Measurements from ENCODE around the gene SRP14.

DNA sequence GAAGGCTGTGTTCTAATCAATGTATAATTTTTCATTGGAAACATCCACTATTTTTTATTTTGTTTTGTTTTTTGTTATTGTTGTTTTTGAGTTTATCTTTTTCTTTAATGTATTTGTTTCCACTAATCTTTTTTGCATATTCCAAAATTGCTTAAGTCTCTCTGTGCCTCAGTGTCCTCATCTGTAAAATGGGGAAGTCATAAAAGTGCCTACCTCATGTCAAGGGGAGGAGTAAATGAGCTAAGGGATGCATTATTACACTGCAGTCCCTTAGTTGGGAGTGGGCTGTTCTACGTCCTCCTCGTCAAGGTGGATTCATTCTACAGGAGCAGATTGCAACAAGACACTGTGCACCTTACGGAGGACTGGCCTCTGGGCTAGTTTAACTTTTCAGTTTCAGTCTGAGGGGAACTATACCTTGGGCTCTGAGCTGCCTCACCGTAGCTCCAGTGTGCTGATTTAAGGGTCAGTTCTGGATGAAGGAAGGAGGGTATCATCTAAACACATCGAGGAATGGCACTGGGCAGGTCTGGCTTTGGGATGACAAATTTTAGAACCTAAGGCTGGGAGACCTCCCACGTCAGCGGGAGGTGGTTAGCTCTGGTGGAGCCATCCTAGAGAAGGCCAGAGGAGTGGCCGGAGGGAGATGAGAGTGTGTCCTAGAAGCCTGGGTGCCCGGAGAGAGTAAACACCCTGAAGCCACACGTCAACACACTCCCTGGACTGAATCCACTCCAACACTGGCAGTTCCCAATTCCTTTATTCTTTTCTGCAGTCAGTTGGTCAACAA lies 5.1 kb upstream of the SRP14 start:
- TF ChIP-seq, protein P1, sequence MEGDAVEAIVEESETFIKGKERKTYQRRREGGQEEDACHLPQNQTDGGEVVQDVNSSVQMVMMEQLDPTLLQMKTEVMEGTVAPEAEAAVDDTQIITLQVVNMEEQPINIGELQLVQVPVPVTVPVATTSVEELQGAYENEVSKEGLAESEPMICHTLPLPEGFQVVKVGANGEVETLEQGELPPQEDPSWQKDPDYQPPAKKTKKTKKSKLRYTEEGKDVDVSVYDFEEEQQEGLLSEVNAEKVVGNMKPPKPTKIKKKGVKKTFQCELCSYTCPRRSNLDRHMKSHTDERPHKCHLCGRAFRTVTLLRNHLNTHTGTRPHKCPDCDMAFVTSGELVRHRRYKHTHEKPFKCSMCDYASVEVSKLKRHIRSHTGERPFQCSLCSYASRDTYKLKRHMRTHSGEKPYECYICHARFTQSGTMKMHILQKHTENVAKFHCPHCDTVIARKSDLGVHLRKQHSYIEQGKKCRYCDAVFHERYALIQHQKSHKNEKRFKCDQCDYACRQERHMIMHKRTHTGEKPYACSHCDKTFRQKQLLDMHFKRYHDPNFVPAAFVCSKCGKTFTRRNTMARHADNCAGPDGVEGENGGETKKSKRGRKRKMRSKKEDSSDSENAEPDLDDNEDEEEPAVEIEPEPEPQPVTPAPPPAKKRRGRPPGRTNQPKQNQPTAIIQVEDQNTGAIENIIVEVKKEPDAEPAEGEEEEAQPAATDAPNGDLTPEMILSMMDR (IDR thresholded peaks at IDR 0.05): no peak
- no peak for TF ChIP-seq POLR2A (IDR thresholded peaks at IDR 0.05)
